HG03558 (cell line): ENCODE measurements around the gene LONP2.
"Not testable (repeated sequence)": the region's sequence is repeated elsewhere in the genome, so short reads cannot be mapped to it uniquely, and the experiment has no call there.

Experiments used
- ATAC-seq: cut with Tn5 transposase; IDR thresholded peaks from one replicate; pipeline ENCODE4 v1.9.1; 2021; ENCODE audit warnings: moderate number of reproducible peaks; ENCODE audit not compliant: unreplicated experiment; ENCODE audit errors: extremely low read depth

LONP2 gene

DNA sequence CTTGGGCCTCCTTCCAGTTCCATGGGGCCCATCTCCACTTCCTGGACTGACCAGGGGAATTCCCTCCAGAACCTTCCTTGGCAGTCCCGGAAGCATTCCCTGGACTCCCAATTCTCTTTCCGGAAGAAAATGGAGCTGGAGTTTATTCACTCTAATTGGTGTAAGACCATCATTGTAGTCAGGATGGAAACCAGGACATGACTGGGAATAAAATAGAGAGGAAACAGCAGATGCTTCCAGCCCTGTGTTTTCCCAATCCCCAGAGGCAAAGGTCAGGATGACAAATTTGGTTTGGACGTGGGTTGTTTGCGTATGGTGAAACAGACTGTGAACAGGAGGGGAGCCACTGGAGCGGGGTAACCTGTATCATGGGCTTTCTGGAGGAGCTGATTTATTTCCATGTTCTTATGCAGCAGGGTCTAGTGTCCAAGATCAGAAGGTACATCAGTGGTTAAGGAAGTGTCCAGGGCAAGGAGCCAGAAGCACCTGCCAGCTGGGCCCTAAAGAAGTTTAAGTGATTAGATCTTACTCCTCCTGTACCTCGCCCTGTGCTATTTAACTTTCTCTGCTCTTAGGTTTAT lies 8.5 kb upstream of the LONP2 start:
- no peak for ATAC-seq

DNA sequence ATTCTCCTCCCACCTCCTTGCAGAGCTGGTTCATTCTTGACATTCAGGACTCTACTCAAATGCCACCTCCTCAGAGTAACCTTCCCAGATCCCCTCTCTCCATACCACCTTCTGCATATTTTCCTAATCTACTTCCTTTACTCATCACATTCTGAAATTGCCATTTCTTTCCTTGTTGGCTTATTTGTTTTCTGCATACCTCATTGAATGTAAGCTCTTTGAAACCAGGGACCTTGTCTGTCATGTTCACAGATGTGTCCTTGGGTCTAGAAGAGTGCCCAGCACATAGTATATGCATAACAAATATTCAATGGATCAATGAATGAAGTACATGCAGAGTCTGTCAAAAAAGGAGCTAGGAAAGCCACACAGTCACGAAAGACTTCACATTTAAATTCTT lies 7.8 kb upstream of the LONP2 start:
- ATAC-seq = no peak

DNA sequence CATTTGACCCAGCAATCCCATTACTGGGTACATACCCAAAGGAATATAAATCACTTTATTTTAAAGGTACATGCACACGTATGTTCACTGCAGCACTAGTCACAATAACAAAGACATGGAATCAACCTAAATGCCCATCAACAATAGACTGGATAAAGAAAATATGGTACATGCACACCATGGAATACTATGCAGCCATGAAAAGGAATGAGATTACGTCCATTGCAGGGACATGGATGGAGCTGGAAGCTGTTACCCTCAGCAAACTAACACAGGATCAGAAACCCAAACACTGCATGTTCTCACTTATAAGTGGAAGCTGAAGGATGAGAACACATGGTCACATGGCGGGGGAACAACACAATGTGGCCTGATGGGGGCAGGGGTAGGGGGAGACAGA lies 4.0 kb upstream of the LONP2 start:
- not testable (repeated sequence) for ATAC-seq

DNA sequence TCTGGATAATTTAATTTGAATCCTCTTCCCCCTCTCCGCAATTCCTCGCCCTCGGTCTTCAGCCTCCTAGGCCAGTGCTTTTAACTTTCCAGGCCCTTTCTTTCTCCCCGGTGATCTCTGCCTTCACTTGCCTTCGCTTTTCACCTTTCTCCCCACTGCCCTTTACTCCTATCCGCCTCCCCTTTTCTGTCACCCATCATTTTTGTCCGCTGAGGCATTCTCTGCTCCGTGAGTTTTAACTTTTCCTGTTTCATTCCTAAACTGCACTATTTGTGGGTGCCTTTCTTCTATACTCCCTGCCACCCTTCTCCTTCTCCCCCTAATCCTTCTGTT lies 729 bp downstream of the LONP2 start:
- no peak for ATAC-seq

DNA sequence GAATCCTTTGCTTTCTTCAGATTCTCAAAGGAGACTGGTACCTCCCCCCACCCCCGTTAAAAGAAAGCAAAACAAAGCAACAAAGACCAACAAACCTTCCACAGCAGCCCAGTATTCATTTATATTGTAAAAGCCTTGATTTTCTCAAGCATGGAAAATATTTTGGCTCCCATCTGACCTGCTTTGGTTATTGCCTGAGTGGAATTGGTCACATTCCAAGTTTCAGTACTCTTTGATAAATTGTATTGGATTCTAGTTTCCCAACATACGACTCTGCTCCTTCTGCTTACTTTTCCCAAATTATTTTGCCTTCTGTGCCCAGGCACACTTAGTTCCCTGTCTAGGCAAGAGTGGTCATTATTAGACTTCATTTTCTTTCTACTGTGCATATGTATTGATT lies 2.0 kb downstream of the LONP2 start:
- no peak for ATAC-seq

DNA sequence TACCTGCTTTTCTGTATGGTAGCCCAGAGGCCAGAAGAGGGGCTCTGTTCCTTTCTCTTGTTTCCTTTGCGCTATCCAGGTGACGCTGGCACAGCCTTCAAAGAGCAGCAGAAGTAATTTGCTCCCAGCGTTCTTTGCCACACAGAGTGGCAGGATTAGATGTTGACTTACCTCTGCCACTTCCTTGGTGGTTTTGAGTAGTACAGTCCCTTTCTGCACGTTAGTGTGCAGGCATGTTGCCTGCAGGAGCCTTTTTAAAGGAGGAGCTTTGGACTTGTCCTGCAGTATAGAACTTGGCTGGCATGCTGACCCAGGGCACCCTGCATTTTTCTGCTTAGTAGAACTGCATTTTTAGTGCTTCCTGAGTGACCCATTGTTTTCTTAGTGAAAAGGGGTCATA lies 3.2 kb downstream of the LONP2 start, which contains the start of gene ABCC11:
TSS of gene ABCC11 (minus strand) at position 229 of the 400 bp plus-strand sequence. CDS start 15,618 bp downstream, outside the sequence.
- ATAC-seq = no peak

DNA sequence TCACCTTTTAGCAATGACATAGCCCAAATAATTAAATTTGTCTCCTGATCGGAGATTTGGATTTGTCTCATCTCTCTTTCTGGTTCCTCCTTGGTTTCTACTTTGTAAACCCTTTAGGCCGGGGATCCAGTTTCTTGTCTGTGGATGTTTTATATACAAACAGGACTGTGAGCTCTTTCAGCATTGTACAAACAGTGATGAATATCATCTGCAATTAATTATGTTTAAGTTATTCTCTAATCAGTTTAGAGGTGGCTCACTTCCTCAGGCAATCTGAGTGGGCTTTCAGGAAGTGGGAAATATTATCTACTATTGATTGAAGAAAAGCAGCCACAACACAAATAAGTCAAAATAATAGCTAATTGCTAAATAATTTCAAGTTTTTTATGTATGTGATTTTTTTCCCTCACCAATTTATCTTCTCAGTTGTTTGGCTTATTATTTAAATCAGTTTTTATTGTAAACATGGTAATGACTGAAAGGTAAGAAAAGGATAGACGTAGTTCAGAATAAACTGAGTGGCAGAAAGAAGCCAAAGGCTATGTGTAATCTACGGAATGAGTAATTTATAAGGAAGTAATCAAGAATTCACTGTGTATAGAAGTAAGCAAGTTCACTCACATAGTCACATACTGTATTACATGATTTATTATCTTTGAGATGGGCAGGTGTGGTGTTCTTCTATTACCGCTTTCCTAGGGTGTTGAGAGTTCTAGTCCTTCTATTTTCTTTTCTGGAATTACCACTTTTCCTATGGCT lies 6.6 kb downstream of the LONP2 start:
- no peak for ATAC-seq

DNA sequence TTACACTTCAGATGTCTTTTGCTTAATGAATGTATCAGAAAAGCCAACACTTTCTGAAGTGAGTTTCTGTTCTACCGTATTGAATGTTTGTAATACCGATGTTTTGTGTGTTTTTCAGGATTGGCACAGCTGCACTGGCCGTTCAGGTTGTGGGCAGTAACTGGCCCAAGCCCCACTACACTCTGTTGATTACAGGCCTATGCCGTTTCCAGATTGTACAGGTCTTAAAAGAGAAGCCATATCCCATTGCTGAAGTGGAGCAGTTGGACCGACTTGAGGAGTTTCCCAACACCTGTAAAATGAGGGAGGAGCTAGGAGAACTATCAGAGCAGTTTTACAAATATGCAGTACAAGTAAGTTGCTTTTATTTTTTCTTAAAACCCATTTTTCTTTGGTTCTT lies 7.9 kb downstream of the LONP2 start:
- ATAC-seq = no peak

DNA sequence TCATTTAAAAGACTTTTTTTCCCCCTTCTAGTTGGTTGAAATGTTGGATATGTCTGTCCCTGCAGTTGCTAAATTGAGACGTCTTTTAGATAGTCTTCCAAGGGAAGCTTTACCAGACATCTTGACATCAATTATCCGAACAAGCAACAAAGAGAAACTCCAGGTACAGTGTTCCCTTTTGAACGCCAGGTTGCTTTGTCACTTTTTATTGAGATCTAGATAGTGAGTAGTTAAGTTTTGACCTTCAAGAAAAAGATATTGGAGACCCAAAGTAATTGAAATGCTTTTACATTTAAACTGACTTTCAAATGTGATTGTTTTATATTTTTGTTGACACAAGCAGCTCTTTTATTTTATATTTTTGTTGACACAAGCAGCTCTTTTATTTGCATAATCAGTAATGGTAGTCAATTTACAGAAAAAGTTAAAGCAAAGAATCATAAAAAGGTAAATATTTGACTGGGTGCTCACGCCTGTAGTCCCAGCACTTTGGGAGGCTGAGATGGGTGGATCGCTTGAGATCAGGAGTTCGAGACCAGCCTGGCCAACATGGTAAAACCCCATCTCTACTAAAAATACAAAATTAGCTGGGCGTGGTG lies 12.6 kb downstream of the LONP2 start:
- no peak for ATAC-seq

DNA sequence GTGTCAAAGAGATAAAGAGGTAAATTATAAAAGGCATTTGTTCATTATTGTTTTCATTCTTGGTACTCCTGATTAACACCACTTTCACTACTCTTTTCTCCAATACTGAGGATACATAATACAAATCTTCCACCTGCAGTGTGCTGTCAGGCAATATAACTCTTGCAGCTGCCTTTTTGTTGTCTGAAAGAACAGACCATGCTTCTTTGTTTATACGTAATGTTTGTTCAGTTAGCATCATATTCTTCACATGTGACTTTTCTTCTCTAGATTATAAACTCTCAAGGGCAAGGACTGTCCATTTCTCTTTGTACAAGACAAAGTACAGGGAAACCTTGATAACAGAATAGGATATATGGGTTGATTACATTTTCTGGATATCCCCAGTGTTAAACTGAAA lies 17.5 kb downstream of the LONP2 start:
- no peak for ATAC-seq

DNA sequence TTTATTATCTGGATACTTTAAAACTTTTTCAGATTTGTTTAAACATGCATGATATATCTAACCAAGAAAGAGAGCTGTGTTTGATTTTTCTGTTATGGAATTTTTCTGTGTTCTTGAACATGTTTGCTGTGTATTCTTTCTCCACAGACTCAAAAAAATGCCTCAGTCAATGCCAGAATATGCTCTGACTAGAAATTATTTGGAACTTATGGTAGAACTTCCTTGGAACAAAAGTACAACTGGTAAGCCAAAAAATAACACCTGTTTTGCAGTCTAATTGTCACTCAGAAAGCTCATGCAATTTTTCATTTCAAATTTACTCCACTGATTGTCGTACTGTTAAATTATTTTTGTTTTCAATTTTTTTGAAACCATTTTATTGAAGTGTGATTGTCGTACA lies 18.5 kb downstream of the LONP2 start:
- ATAC-seq = no peak

DNA sequence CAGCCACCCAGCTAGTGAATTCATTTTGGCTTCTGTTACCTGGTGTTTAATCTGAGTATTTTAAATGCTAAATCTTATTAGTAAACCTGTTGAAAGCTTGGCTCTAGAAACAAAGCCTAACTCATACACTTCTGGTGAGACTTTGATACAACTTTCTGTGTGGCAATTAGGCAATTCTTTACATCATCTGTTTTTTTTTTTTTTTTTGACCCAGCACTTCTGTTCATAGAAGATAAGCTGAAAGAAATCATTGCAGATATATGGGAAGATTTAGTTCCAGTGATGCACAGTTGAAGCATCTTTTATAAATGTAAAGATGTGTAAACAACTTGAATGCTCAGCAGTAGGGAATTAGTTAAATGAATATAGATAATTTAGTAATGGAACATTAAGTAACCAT lies 24.9 kb downstream of the LONP2 start:
- no peak for ATAC-seq

DNA sequence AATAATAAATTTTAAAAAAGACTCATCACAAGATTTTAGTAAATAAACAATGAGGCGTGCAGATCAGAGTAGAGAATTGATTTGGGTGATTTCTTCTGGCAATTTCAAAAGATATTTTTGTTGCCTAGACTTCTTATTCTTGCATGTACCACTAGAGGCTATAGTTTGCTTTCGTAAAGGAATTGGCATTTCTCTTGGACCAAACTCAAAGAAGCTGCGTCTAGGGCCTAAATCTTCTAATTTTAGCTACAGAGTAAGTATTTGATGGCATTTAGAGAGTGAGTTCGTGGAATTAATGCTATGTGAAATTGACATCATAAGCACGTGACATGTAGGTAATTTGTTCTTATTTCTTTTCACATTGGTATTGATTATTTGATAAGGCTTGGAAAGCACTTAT lies 27.6 kb downstream of the LONP2 start:
- ATAC-seq = no peak

DNA sequence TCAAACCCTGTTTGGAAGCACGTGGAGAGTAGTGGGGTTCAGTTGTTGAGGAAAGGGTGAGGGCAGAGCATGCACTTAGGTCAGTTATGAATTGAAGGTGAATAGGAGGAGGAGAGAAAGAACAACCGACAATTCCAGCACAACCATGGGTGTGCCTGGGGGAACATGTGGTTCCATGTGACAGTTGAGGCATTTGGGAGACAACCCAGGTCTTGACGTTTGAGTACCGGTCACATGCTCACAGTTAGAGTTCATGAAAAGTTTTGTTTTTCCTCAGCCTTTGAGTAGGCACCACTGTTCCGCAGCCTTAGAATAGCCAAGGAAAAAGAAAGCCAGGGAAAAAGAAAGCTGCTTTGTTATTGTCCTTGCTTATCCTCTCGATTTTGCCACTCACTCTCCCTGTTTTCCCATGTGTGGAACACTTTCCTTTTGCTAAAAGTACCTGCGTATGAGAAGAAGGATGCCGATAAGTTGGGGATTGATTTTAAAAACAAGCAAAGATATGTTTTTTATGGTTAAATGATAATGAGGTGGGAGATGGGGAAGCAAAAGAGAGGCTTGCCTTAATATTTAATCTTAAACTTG lies 28.8 kb downstream of the LONP2 start:
- ATAC-seq = no peak

DNA sequence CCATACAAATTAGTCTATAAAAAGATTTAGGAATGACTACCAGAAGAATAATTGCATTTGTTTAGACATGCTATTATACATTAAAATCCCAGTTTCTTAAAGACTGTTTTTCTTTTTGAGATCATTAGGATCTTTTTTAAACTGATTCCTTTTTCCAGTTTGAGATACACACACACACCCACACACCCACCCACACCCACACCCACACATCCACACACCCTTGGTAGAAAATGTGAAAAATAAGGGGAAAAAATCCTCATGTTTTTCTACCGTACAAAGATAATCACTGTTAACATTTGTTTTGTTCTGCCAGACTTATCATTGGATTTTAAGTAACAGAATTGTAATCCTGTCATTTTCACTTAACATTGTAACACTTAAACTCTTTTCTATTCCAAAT lies 30.4 kb downstream of the LONP2 start:
- ATAC-seq = no peak

DNA sequence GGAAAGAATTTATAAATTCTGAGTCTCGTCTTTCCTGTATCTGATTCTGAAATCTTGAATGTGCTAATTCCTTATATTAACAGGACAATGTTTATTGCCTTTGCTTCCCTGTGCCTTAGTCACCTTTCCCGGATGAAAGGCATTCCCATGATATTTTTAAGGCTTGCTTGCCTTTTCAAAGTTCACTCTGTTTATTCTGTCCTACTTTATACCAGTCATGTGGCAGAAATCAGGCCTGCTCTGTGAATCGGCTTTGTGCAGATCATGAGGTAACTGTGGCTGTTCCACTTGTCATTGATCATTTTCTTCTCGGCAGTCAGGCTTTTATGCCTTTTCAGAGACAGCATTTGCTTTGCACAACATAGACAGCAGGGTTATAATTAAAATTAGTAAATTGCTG lies 32.0 kb downstream of the LONP2 start:
- no peak for ATAC-seq

DNA sequence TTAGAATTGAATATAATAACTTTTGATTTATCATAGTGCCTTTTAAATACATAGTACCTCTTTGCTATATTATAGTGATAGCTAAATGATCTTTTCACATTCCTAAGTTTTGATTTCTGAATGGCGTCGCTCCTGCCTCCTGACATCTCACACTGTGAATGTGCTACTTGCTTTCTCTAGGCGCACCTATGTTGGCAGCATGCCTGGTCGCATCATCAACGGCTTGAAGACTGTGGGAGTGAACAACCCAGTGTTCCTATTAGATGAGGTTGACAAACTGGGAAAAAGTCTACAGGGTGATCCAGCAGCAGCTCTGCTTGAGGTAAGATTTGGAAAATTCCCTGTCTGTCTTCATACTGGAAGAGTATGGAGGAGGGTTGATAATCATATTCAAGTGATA lies 33.1 kb downstream of the LONP2 start:
- ATAC-seq = no peak

DNA sequence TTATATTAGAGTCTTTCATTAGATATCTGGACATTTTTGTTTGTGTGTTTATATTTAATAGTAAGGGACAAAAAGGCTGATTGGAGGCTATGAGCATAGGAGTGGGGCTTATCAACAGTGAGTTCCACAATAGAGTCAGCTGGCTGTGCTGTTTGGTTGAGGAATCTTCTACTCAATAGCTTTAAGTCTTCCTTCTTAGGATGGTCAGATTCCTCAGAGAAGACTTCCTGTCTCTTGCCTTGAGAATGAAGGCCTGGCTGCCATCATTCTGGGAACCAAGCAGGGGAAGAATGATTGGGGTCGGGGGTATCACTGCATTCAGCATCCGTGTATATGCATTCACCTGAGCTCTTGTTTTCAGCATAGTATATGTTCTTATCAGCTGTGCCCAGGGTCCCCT lies 35.1 kb downstream of the LONP2 start:
- ATAC-seq = no peak

DNA sequence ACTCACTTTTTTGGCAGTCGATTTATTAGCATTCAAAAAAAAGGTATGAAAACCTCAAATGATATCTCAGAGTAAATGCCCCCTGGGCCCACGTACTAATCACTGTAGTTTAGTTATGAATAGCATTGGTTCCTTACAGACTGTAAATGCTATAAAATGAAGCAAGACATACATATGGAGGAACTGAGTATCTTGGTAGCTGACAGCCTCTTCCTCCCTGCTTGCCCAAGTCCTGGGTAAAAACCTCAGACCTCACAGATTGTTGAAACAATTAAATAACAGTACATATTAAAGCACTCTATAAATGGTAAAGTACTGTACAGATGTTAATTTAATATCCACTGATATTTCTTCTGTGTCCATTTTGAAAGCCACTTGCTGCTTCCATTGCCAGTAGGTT lies 36.4 kb downstream of the LONP2 start:
- no peak for ATAC-seq

DNA sequence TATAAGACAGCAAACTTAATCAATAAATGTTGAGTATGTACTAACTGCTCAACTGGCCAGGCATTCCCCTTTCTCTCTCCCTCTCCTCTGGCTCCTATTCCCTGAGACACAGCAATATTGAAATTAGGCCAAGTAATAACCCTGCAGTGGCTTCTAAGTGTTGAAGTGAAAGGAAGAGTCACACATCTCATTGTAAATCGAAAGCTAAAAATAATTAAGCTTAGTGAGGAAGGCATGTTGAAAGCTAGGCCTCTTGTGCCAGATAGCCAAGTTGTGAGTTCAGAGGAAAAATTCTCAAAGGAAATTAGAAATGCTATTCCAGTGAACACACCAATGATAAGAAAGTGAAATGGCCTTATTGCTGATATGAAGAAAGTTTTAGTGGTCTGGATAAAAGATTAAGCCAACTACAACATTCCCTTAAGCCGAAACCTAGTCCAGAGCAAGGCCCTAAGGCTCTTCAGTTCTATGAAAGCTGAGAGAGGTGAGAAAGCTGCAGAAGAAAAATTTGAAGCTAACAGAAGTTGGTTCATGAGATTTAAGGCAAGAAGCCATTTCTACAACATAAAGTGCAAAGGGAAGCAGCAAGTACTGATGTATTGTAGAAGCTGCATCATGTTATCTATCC lies 38.6 kb downstream of the LONP2 start:
- no peak for ATAC-seq

DNA sequence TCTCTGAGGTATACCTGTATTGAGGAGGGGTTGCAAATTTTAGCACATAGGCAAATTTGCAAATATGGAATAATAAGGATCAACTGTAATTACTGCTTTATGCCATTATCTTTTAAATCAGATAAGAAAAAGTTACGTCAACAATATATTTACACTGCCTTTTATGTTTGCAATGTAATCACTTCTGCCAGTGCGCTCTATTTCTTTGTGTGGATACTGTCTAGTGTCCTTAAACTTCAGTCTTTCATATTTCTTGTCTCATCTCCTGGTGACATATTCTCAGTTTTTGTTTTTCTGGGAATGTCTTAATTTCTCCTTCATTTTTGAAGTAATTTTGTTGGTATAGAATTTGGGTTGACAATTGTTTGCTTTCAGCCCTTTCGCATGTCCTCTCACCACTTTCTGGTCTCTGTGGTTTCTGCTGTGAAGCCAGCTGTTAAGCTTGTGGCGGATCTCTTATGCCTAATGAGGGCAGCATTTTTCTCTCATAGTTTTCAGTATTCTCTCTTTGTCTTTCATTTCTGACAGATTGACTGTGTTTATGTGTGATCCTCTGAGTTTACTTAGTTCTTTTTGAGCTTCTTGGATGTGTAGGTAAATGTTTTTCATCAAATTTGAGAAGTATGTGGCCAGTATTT lies 40.8 kb downstream of the LONP2 start:
- peak; percentile 57 for ATAC-seq
